ENCODE results near the gene CISD1.

Gene CISD1

GRCh38 chr10:58316874-58317273, 47.9 kb downstream of the CISD1 start:
- DNase-seq = no peak

GRCh38 chr10:58318346-58318745, 49.4 kb downstream of the CISD1 start:
- DNase-seq = no peak

- DNase-seq = no peak
These were observed 50.6 kb downstream of the CISD1 start for GRCh38 chr10:58319599-58319998.

GRCh38 chr10:58320351-58321049, 51.5 kb downstream of the CISD1 start:
- DNase-seq = no peak

GRCh38 chr10:58322072-58322834, 53.3 kb downstream of the CISD1 start:
- DNase-seq = no peak

- no peak for DNase-seq
These were observed 53.9 kb downstream of the CISD1 start for GRCh38 chr10:58322835-58323209.

- no peak for DNase-seq
These were observed 58.0 kb downstream of the CISD1 start for GRCh38 chr10:58326967-58327381.

- DNase-seq = no peak
These were observed 59.3 kb downstream of the CISD1 start for GRCh38 chr10:58328233-58328632.

GRCh38 chr10:58330431-58330830, 61.5 kb downstream of the CISD1 start:
- no peak for DNase-seq

- no peak for DNase-seq
These were observed 62.7 kb downstream of the CISD1 start for GRCh38 chr10:58331646-58332045.

GRCh38 chr10:58334817-58335305, 65.9 kb downstream of the CISD1 start, which contains the start of gene UBE2D1:
UBE2D1 (plus strand) TSS chr10:58335006; CDS start chr10:58335202, 196 bp downstream.
- peak; percentile 79 to 84 for DNase-seq

- DNase-seq = peak in 1 of 2 donors; percentile 7
These were observed 66.5 kb downstream of the CISD1 start for GRCh38 chr10:58335306-58336005.

GRCh38 chr10:58336242-58336641, 67.3 kb downstream of the CISD1 start:
- no peak for DNase-seq
